ENCODE results near the gene HHIPL2.

DNA sequence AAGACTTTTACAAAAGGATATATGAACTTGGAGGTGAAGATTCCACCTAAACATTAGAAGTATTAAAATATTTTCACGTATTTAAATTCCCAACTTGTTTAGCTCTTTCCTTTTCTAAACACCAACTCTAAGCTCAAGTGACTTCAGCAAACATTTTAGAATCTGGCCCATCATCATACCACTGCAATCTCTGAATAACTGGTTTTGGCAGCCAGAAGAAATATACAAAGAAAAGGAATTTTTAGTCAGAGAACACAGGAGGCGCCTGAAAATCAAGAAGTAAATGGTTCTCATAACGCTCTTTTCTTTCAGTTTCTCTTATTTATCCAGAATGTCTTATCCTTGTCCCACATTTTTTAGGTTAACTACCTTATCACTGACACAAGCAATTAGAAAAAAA lies 31.4 kb upstream of the HHIPL2 start:
- no peak for TF ChIP-seq EP300 (IDR thresholded peaks at IDR 0.05; ENCODE audit: borderline replicate concordance)
- TF ChIP-seq CEBPB (IDR thresholded peaks at IDR 0.05) = no peak
- TF ChIP-seq, protein P1, sequence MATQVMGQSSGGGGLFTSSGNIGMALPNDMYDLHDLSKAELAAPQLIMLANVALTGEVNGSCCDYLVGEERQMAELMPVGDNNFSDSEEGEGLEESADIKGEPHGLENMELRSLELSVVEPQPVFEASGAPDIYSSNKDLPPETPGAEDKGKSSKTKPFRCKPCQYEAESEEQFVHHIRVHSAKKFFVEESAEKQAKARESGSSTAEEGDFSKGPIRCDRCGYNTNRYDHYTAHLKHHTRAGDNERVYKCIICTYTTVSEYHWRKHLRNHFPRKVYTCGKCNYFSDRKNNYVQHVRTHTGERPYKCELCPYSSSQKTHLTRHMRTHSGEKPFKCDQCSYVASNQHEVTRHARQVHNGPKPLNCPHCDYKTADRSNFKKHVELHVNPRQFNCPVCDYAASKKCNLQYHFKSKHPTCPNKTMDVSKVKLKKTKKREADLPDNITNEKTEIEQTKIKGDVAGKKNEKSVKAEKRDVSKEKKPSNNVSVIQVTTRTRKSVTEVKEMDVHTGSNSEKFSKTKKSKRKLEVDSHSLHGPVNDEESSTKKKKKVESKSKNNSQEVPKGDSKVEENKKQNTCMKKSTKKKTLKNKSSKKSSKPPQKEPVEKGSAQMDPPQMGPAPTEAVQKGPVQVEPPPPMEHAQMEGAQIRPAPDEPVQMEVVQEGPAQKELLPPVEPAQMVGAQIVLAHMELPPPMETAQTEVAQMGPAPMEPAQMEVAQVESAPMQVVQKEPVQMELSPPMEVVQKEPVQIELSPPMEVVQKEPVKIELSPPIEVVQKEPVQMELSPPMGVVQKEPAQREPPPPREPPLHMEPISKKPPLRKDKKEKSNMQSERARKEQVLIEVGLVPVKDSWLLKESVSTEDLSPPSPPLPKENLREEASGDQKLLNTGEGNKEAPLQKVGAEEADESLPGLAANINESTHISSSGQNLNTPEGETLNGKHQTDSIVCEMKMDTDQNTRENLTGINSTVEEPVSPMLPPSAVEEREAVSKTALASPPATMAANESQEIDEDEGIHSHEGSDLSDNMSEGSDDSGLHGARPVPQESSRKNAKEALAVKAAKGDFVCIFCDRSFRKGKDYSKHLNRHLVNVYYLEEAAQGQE (IDR thresholded peaks at IDR 0.05; ENCODE audit: low read depth) = no peak
- TF ChIP-seq, protein P2, sequence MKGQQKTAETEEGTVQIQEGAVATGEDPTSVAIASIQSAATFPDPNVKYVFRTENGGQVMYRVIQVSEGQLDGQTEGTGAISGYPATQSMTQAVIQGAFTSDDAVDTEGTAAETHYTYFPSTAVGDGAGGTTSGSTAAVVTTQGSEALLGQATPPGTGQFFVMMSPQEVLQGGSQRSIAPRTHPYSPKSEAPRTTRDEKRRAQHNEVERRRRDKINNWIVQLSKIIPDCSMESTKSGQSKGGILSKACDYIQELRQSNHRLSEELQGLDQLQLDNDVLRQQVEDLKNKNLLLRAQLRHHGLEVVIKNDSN (IDR thresholded peaks at IDR 0.05) = no peak
- no peak for TF ChIP-seq ZBTB7A (IDR thresholded peaks at IDR 0.05; ENCODE audit: low read depth)
- TF ChIP-seq FOXM1 (IDR thresholded peaks at IDR 0.05; ENCODE audit: borderline replicate concordance, low read depth) = no peak
- TF ChIP-seq NFIC (IDR thresholded peaks at IDR 0.05) = no peak
- no peak for TF ChIP-seq TCF12 (IDR thresholded peaks at IDR 0.05; ENCODE audit: low read depth)
- TF ChIP-seq RAD21 (IDR thresholded peaks at IDR 0.05; ENCODE audit: low read depth) = no peak
- TF ChIP-seq, protein P3, sequence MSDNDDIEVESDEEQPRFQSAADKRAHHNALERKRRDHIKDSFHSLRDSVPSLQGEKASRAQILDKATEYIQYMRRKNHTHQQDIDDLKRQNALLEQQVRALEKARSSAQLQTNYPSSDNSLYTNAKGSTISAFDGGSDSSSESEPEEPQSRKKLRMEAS (IDR thresholded peaks at IDR 0.05) = no peak
- TF ChIP-seq YY1 (IDR thresholded peaks at IDR 0.05; ENCODE audit: low read depth) = no peak
- no peak for TF ChIP-seq TAF1 (IDR thresholded peaks at IDR 0.05; ENCODE audit: low read depth)
